Upper lobe of left lung (tissue), 6 donors: ENCODE data around the gene FOXO1. TPM values are rescaled to one million over a fixed set of nuclear protein-coding genes. Genes with fewer than 3 reads are reported as not detected.

Experiments used
- ATAC-seq, 2 donors: fragments of 200-7000 bp; cut with Tn5 transposase; one replicate each; pipeline ENCODE4 v1.9.1; 2022; ENCODE audit warnings: mild to moderate bottlenecking in 2 of 2, moderate library complexity in 2 of 2; ENCODE audit not compliant: low FRiP score in 2 of 2
- DNase-seq, 2 donors: peaks; one replicate each; pipeline ENCODE4 v3.0.0-alpha.2; 2019 to 2020
- H3K27ac ChIP-seq, 4 donors: fragments of 200-600 bp; sonication (generic); one replicate each; pipeline ENCODE4 v1.5.1; 2016 to 2019
- H3K27me3 ChIP-seq, 4 donors: fragments of 200-600 bp; sonication (generic); one replicate each; pipeline ENCODE4 v1.5.1; 2017 to 2019
- H3K36me3 ChIP-seq, 4 donors: fragments of 200-600 bp; sonication (generic); one replicate each; pipeline ENCODE4 v1.5.1; 2016 to 2019
- H3K4me1 ChIP-seq, 4 donors: fragments of 200-600 bp; sonication (generic); one replicate each; pipeline ENCODE4 v1.5.1; 2018 to 2019
- H3K4me3 ChIP-seq, 4 donors: fragments of 200-600 bp; sonication (generic); one replicate each; pipeline ENCODE4 v1.5.1; 2017 to 2019; ENCODE audit warnings: mild to moderate bottlenecking in 2 of 4, moderate library complexity in 1 of 4
- H3K9me3 ChIP-seq, 4 donors: fragments of 200-600 bp; sonication (generic); one replicate each; pipeline ENCODE4 v1.5.1; 2018 to 2019
- EP300 ChIP-seq, 4 donors: sonication (generic); formaldehyde crosslinking; IDR thresholded peaks; one replicate each; pipeline ENCODE4 v1.5.1; 2017; ENCODE audit warnings: antibody characterized with exemption in 4 of 4, control low read depth in 2 of 4
- POLR2A ChIP-seq, 4 donors: fragments of 450-650 bp; IDR thresholded peaks; one replicate each; pipeline ENCODE4 v1.5.1; 2016 to 2017; ENCODE audit warnings: antibody characterized with exemption in 4 of 4, mild to moderate bottlenecking in 2 of 4
- POLR2AphosphoS5 ChIP-seq, 2 donors: sonication (generic); formaldehyde crosslinking; IDR thresholded peaks; one replicate each; pipeline ENCODE4 v1.5.1; 2017; ENCODE audit warnings: antibody characterized with exemption in 2 of 2
- WGBS, 2 donors: methylation state at CpG; one replicate each; pipeline ENCODE4 v1.1.5; 2017 to 2018; 5-methylcytosine and 5-hydroxymethylcytosine counted together
- total RNA-seq, 6 donors: library from RNA; depleted of rRNA in 4 of 6; stranded (reverse); fragments of >200 nt in 4 of 6; gene quantifications; one replicate each; pipeline versions ENCODE4 v1.1.0 to v1.2.1, GENCODE V29; 2016 to 2021
- TF ChIP-seq, protein P1 (sequence below), 6 experiments: fragments of 450-650 bp in 4 of 6; fragments of 200-600 bp in 2 of 6; sonication (generic) in 2 of 6; IDR thresholded peaks; one replicate each; pipeline ENCODE4 v1.5.1; 2016 to 2019; ENCODE audit warnings: antibody characterized with exemption in 6 of 6
- donor health status: DM: no; HTN: no; CAD: no; lungs with moderate emphysema.
- donor health status: DM: no; HTN: yes; CAD: no; lungs with severe emphysema.

The FOXO1 gene
- total RNA-seq, 6 donors from 2014 or later = 23.0 to 36.8 (median 31.2) TPM

GRCh38 chr13:40657951-40658350 is 8.5 kb downstream of the FOXO1 start:
- no peak for ATAC-seq
- no peak for DNase-seq
- Histone ChIP-seq H3K9me3 (no peaks in the 10 kb centered on the region), H3K27me3 (no peaks in the 10 kb centered on the region), H3K4me3 (no peak overlapping the region), H3K36me3 (no peaks in the 10 kb centered on the region), H3K4me1 (peaks cover 31 to 52% (median 42%) of the 10 kb centered on the region in 4 donors), H3K27ac (no peak overlapping the region)
- TF ChIP-seq EP300 (IDR thresholded peaks at IDR 0.05) (no peak), POLR2AphosphoS5 (IDR thresholded peaks at IDR 0.05) (no peak), POLR2A (IDR thresholded peaks at IDR 0.05) (no peak)
- WGBS, 2 donors = 90 to 91% methylated on average over 4 of the region's 4 CpGs

DNA sequence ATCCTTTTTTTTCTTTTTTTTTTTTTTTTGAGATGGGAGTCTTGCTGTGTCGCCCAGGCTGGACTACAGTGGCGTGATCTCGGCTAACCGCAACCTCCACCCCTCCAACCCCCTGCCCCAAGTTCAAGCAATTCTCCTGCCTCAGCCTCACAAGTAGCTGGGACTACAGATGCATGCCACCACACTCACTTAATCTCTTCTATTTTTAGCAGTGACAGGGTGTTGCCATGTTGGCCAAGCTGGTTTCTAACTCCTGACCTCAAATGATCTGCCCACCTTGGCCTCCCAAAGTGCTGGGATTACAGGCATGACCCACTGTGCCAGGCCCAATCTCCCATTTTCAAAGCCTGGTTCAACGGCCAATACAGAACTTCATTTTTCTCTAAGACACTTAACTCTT is 9.1 kb downstream of the FOXO1 start:
- WGBS, 2 donors = 77 to 78% methylated on average over 5 of the region's 5 CpGs
- DNase-seq = no peak
- Histone ChIP-seq H3K27me3 (no peaks in the 10 kb centered on the region), H3K9me3 (no peaks in the 10 kb centered on the region), H3K4me1 (peaks cover 27 to 47% (median 40%) of the 10 kb centered on the region in 4 donors), H3K27ac (no peak overlapping the region), H3K36me3 (no peaks in the 10 kb centered on the region), H3K4me3 (no peak overlapping the region)
- ATAC-seq = no peak
- no peak for TF ChIP-seq POLR2A (IDR thresholded peaks at IDR 0.05)

GRCh38 chr13:40656358-40656757 is 10.1 kb downstream of the FOXO1 start:
- 58 to 62% methylated on average over 1 of the region's 1 CpG for WGBS, 2 donors
- Histone ChIP-seq H3K27me3 (no peaks in the 10 kb centered on the region), H3K36me3 (no peaks in the 10 kb centered on the region), H3K27ac (no peak overlapping the region), H3K9me3 (no peaks in the 10 kb centered on the region), H3K4me1 (peaks cover 21 to 42% (median 34%) of the 10 kb centered on the region in 4 donors), H3K4me3 (no peak overlapping the region)
- no peak for DNase-seq
- no peak for ATAC-seq
- TF ChIP-seq EP300 (IDR thresholded peaks at IDR 0.05) (no peak), POLR2A (IDR thresholded peaks at IDR 0.05) (no peak), POLR2AphosphoS5 (IDR thresholded peaks at IDR 0.05) (no peak)
- TF ChIP-seq, protein P1, sequence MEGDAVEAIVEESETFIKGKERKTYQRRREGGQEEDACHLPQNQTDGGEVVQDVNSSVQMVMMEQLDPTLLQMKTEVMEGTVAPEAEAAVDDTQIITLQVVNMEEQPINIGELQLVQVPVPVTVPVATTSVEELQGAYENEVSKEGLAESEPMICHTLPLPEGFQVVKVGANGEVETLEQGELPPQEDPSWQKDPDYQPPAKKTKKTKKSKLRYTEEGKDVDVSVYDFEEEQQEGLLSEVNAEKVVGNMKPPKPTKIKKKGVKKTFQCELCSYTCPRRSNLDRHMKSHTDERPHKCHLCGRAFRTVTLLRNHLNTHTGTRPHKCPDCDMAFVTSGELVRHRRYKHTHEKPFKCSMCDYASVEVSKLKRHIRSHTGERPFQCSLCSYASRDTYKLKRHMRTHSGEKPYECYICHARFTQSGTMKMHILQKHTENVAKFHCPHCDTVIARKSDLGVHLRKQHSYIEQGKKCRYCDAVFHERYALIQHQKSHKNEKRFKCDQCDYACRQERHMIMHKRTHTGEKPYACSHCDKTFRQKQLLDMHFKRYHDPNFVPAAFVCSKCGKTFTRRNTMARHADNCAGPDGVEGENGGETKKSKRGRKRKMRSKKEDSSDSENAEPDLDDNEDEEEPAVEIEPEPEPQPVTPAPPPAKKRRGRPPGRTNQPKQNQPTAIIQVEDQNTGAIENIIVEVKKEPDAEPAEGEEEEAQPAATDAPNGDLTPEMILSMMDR (IDR thresholded peaks at IDR 0.05) = no peak

DNA sequence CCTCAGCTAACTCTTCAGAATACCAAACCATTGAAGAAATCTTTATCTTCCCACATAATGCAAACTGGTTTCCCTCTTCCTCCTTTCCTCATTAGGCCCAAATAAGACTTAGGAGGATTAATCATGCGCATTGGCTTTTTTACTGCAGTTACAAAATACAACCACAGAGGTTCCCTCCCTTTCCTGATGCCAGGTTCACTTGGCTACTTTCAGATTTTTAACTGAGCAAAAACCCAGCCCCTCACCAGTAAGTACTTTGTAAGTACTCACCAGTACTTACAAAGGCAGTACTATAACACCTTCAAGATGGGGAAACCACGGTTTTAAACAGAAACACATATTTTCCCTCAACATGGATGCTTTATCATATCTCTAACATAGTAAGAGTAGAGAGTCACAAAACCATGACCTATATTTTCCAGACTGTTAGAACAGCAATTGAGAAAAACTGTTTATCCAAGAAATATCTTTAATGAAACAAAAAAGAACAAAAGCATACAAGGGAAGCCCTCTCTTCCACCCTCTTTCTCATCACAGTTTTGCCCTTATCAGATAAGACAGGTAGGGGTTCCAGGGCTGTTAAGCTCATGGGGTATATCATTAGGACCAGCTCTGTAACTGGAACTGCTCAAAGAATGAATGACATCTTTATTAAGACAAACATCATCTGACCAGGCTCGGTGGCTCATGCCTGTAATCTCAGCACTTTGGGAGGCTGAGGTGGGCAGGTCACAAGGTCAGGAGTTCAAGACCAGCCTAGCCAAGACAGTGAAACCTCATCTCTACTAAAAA is 12.7 kb downstream of the FOXO1 start:
- Histone ChIP-seq H3K27me3 (no peaks in the 10 kb centered on the region), H3K4me3 (no peak overlapping the region), H3K36me3 (no peaks in the 10 kb centered on the region), H3K27ac (no peak overlapping the region), H3K9me3 (no peaks in the 10 kb centered on the region), H3K4me1 (peaks cover 21 to 39% (median 30%) of the 10 kb centered on the region in 4 donors)
- TF ChIP-seq, protein P1 (IDR thresholded peaks at IDR 0.05) = peak in 2 of 6 experiments; percentile 8 to 18
- TF ChIP-seq POLR2A (IDR thresholded peaks at IDR 0.05) = no peak
- no peak for TF ChIP-seq POLR2AphosphoS5 (IDR thresholded peaks at IDR 0.05)
- WGBS, 2 donors = 48 to 52% methylated on average over 3 of the region's 3 CpGs
- ATAC-seq (peak in 1 of 2 donors; percentile 48), DNase-seq (no peak)

DNA sequence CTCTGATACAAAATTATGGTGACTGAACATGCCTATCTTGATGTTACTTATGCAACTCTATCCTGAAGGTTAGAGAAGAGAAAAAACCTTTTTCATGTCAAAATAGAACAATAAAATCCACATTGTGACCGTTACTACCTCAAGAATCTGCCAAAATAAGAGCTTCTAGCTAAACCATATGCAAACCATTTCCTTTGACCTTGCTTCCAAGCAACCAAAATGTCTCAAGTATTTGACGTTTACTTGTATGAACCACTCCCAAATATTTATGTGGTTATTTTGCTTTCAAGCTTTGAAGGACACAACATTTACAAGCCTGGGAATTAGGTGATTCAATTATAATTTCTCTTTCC is 13.9 kb downstream of the FOXO1 start:
- Histone ChIP-seq H3K27ac (no peak overlapping the region), H3K4me3 (no peak overlapping the region), H3K36me3 (no peaks in the 10 kb centered on the region), H3K9me3 (no peaks in the 10 kb centered on the region), H3K4me1 (peaks cover 29 to 41% (median 40%) of the 10 kb centered on the region in 4 donors), H3K27me3 (no peaks in the 10 kb centered on the region)
- WGBS, 2 donors = 41 to 61% methylated on average over 2 of the region's 2 CpGs
- TF ChIP-seq, protein P1 (IDR thresholded peaks at IDR 0.05) = no peak
- no peak for TF ChIP-seq EP300 (IDR thresholded peaks at IDR 0.05)
- no peak for TF ChIP-seq POLR2A (IDR thresholded peaks at IDR 0.05)
- TF ChIP-seq POLR2AphosphoS5 (IDR thresholded peaks at IDR 0.05) = no peak
- ATAC-seq (no peak), DNase-seq (no peak)
